Mesendoderm (in vitro differentiated cells): ENCODE measurements around the gene ALOX5AP. TPM values are rescaled to one million over a fixed set of nuclear protein-coding genes. Genes with fewer than 3 reads are reported as not detected.

ENCODE experiments used
- DNase-seq: peaks from one replicate; pipeline ENCODE4 v3.0.0; 2013
- H2AK5ac ChIP-seq: 2 replicates; pipeline ENCODE4 v1.6.1; 2013; ENCODE audit warnings: low read length, inconsistent platforms
- H2BK120ac ChIP-seq: 2 replicates; pipeline ENCODE4 v1.6.1; 2013; ENCODE audit warnings: low read depth, mild to moderate bottlenecking, low read length, moderate library complexity, mixed read lengths
- H2BK15ac ChIP-seq: replicated peaks from 2 replicates; pipeline ENCODE4 v1.6.1; 2013; ENCODE audit warnings: low read depth, mild to moderate bottlenecking, moderate library complexity
- H2BK5ac ChIP-seq: 2 replicates; pipeline ENCODE4 v1.6.1; 2013; ENCODE audit warnings: low read length, inconsistent platforms
- H3K18ac ChIP-seq: 2 replicates; pipeline ENCODE4 v1.6.1; 2013; ENCODE audit warnings: mild to moderate bottlenecking, low read length, mixed read lengths
- H3K23ac ChIP-seq: one replicate; pipeline ENCODE4 v1.6.1; 2013; ENCODE audit warnings: low read length
- H3K27ac ChIP-seq: 2 replicates; pipeline ENCODE4 v1.5.1; 2013; ENCODE audit warnings: low read depth, mild to moderate bottlenecking, inconsistent platforms, low read length, moderate library complexity
- H3K27me3 ChIP-seq: 2 replicates; pipeline ENCODE4 v1.6.1; 2013; ENCODE audit warnings: low read length, control low read depth, mild to moderate bottlenecking, inconsistent platforms; ENCODE audit not compliant: insufficient read depth, poor library complexity
- H3K36me3 ChIP-seq: 2 replicates; pipeline ENCODE4 v1.6.1; 2013; ENCODE audit warnings: low read length, inconsistent platforms; ENCODE audit not compliant: control insufficient read depth, insufficient read depth
- H3K4ac ChIP-seq: one replicate; pipeline ENCODE4 v1.6.1; 2013; ENCODE audit warnings: low read depth, mild to moderate bottlenecking, low read length, moderate library complexity
- H3K4me1 ChIP-seq: 2 replicates; pipeline ENCODE4 v1.6.1; 2013; ENCODE audit warnings: low read depth, low read length, inconsistent platforms; ENCODE audit not compliant: control insufficient read depth
- H3K4me2 ChIP-seq: 2 replicates; pipeline ENCODE4 v1.6.1; 2013; ENCODE audit warnings: low read length
- H3K4me3 ChIP-seq: 2 replicates; pipeline ENCODE4 v1.5.1; 2013; ENCODE audit warnings: mild to moderate bottlenecking, low read length
- H3K56ac ChIP-seq: one replicate; pipeline ENCODE4 v1.6.1; 2013; ENCODE audit warnings: low read length
- H3K79me1 ChIP-seq: 2 replicates; pipeline ENCODE4 v1.6.1; 2013; ENCODE audit warnings: low read length, inconsistent platforms
- H3K79me2 ChIP-seq: 2 replicates; pipeline ENCODE4 v1.6.1; 2013; ENCODE audit warnings: mild to moderate bottlenecking, low read length; ENCODE audit not compliant: control insufficient read depth, insufficient read depth
- H3K9ac ChIP-seq: 2 replicates; pipeline ENCODE4 v1.6.1; 2013; ENCODE audit warnings: low read length, inconsistent platforms
- H4K5ac ChIP-seq: one replicate; pipeline ENCODE4 v1.6.1; 2013; ENCODE audit warnings: low read length
- H4K8ac ChIP-seq: one replicate; pipeline ENCODE4 v1.6.1; 2013; ENCODE audit warnings: low read depth, mild to moderate bottlenecking, control low read depth, low read length, moderate library complexity
- WGBS: extraction: QIAGEN DNeasy Blood & Tissue Kit; methylation state at CpG from one replicate; pipeline ENCODE4 v1.1.7; 2013; ENCODE audit warnings: low lambda C conversion rate, missing lambda C conversion rate; ENCODE audit not compliant: insufficient coverage; ENCODE audit errors: extremely low coverage; 5-methylcytosine and 5-hydroxymethylcytosine counted together
- polyA plus RNA-seq, 2 experiments: library from polyadenylated mRNA; stranded (reverse); fragments of 200-250 nt; gene quantifications; one replicate each; pipeline ENCODE4 v1.2.3, GENCODE V29; 2013

Gene ALOX5AP
- not detected for polyA plus RNA-seq (2013, experiment 1 of 2)
- not detected for polyA plus RNA-seq (2013, experiment 2 of 2)

GRCh38 chr13:30735025-30735871 is at the start of gene ALOX5AP:
Gene ALOX5AP (plus strand): TSS chr13:30735543. CDS start chr13:30735606, 63 bp downstream.
- Histone ChIP-seq H2BK120ac (no peak within 1 kb of the TSS), H3K79me1 (no peaks in the 10 kb centered on the region), H3K36me3 (no peaks in the 10 kb centered on the region), H3K27me3 (no peaks in the 10 kb centered on the region), H4K5ac (no peak within 1 kb of the TSS), H3K4me3 (no peak within 1 kb of the TSS), H3K4me1 (peaks cover 4% of the 10 kb centered on the region), H4K8ac (no peak within 1 kb of the TSS), H3K27ac (no peak within 1 kb of the TSS), H3K9ac (no peak within 1 kb of the TSS), H3K79me2 (no peaks in the 10 kb centered on the region), H3K56ac (no peak within 1 kb of the TSS), H2AK5ac (no peak within 1 kb of the TSS), H3K4me2 (no peak within 1 kb of the TSS), H2BK5ac (no peak within 1 kb of the TSS), H3K23ac (no peak within 1 kb of the TSS), H2BK15ac (no peak within 1 kb of the TSS), H3K4ac (no peak within 1 kb of the TSS), H3K18ac (no peak within 1 kb of the TSS)
- no peak for DNase-seq
- WGBS, result no CpG with 5 or more reads among the region's 6 CpGs

DNA sequence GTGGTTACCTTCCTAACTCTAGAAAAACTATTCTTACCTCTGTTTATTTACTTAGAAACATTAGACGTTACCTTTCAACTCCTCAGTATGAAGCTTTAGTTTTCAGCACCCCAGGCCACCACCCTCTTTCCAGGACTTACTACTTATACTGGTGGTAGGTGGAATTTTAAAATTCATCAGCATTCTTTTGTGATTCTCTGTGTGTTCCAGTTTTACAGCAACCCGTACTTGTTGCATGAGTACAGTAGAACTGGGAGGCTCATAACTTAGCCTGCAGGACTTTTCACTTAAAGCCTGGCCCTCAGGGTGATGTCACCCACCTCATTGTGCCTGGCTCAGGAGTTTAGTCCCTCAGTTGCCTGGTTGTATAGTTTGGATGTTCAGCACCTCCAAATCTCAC is 49.4 kb upstream of the ALOX5AP start:
- no peak overlapping the region for H4K8ac ChIP-seq
- H3K9ac ChIP-seq, result no peak overlapping the region
- H2BK120ac ChIP-seq, result no peak overlapping the region
- no peaks in the 10 kb centered on the region for H3K4me1 ChIP-seq
- no peak overlapping the region for H3K27ac ChIP-seq
- no peak overlapping the region for H3K4me2 ChIP-seq
- no peak overlapping the region for H3K56ac ChIP-seq
- H3K36me3 ChIP-seq, result no peaks in the 10 kb centered on the region
- H3K4me3 ChIP-seq, result no peak overlapping the region
- H2BK15ac ChIP-seq, result no peak overlapping the region
- no peak for DNase-seq
- H4K5ac ChIP-seq, result no peak overlapping the region
- no peak overlapping the region for H3K23ac ChIP-seq
- WGBS, result no CpG with 5 or more reads among the region's 2 CpGs
- no peaks in the 10 kb centered on the region for H3K27me3 ChIP-seq
- H2AK5ac ChIP-seq, result no peak overlapping the region
- H3K79me2 ChIP-seq, result no peaks in the 10 kb centered on the region
- no peak overlapping the region for H3K18ac ChIP-seq
- H3K4ac ChIP-seq, result no peak overlapping the region
- no peak overlapping the region for H2BK5ac ChIP-seq
- H3K79me1 ChIP-seq, result no peaks in the 10 kb centered on the region

GRCh38 chr13:30687601-30688000 is 47.7 kb upstream of the ALOX5AP start:
- no peak for DNase-seq
- no peak overlapping the region for H3K4ac ChIP-seq

DNA sequence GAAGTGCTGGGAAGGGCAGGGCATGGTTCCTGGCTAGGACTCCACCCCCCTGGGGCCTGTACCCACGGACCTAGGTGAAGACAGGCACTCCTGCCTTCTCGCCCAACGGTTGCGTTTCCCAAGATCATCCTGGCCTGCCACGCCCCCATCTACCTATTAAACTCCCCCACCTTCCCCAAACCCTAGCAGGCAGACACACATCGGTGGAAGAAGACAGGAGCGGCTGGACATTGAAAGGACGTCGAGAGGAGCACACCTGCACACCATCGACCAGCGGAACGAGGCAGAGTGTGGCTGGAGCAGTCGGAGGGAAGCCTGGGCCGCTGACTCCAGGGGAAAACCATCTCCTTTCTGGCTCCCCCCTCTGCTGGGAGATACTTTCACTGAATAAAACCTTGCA is 45.6 kb upstream of the ALOX5AP start:
- H3K4me1 ChIP-seq, result no peaks in the 10 kb centered on the region
- no peaks in the 10 kb centered on the region for H3K79me2 ChIP-seq
- no peak overlapping the region for H3K4me2 ChIP-seq
- DNase-seq, result no peak
- H3K4me3 ChIP-seq, result no peak overlapping the region
- H3K23ac ChIP-seq, result no peak overlapping the region
- WGBS, result no CpG with 5 or more reads among the region's 14 CpGs
- H2AK5ac ChIP-seq, result no peak overlapping the region
- no peak overlapping the region for H4K8ac ChIP-seq
- H3K79me1 ChIP-seq, result no peaks in the 10 kb centered on the region
- no peak overlapping the region for H3K4ac ChIP-seq
- H3K27ac ChIP-seq, result no peak overlapping the region
- H3K9ac ChIP-seq, result no peak overlapping the region
- no peak overlapping the region for H2BK120ac ChIP-seq
- H2BK5ac ChIP-seq, result no peak overlapping the region
- no peak overlapping the region for H3K56ac ChIP-seq
- H3K27me3 ChIP-seq, result no peaks in the 10 kb centered on the region
- H3K18ac ChIP-seq, result no peak overlapping the region
- no peak overlapping the region for H2BK15ac ChIP-seq
- H4K5ac ChIP-seq, result no peak overlapping the region
- H3K36me3 ChIP-seq, result no peaks in the 10 kb centered on the region

More at GRCh38 chr13:30687601-30688000, 47.7 kb upstream of the ALOX5AP start:
- Histone ChIP-seq H3K56ac (no peak overlapping the region), H4K5ac (no peak overlapping the region), H3K23ac (no peak overlapping the region), H3K4me3 (no peak overlapping the region), H3K79me2 (no peaks in the 10 kb centered on the region), H4K8ac (no peak overlapping the region), H3K79me1 (no peaks in the 10 kb centered on the region), H2BK120ac (no peak overlapping the region), H2BK15ac (no peak overlapping the region), H3K9ac (no peak overlapping the region), H3K27ac (no peak overlapping the region), H2AK5ac (no peak overlapping the region), H3K27me3 (no peaks in the 10 kb centered on the region), H2BK5ac (no peak overlapping the region), H3K4me2 (no peak overlapping the region), H3K18ac (no peak overlapping the region), H3K4me1 (no peaks in the 10 kb centered on the region), H3K36me3 (no peaks in the 10 kb centered on the region)
- WGBS, result no CpG with 5 or more reads among the region's 3 CpGs

- no CpG with 5 or more reads among the region's 21 CpGs for WGBS
- Histone ChIP-seq H3K79me1 (no peaks in the 10 kb centered on the region), H3K56ac (no peak overlapping the region), H3K27me3 (no peaks in the 10 kb centered on the region), H3K23ac (no peak overlapping the region), H2BK5ac (no peak overlapping the region), H4K5ac (no peak overlapping the region), H2BK120ac (no peak overlapping the region), H3K4me1 (no peaks in the 10 kb centered on the region), H3K4ac (no peak overlapping the region), H3K27ac (no peak overlapping the region), H3K18ac (no peak overlapping the region), H3K4me3 (no peak overlapping the region), H3K36me3 (no peaks in the 10 kb centered on the region), H3K9ac (no peak overlapping the region), H3K4me2 (no peak overlapping the region), H2BK15ac (no peak overlapping the region), H3K79me2 (no peaks in the 10 kb centered on the region), H2AK5ac (no peak overlapping the region), H4K8ac (no peak overlapping the region)
- DNase-seq, result peak; percentile 44
These were observed 44.8 kb upstream of the ALOX5AP start for GRCh38 chr13:30690282-30691188.
